IPS DF 6.9 (cell line): ENCODE measurements around the gene PPARD.

ENCODE experiments used
- DNase-seq: peaks from one replicate; pipeline ENCODE4 v3.0.0-alpha.2; 2013; ENCODE audit warnings: low read depth, low spot score
- H3K27ac ChIP-seq: one replicate; pipeline ENCODE4 v1.5.1; 2013; ENCODE audit warnings: low read length, control low read depth
- H3K27me3 ChIP-seq: 2 replicates; pipeline ENCODE4 v1.6.1; 2013; ENCODE audit warnings: mild to moderate bottlenecking, low read length; ENCODE audit not compliant: control insufficient read depth, insufficient read depth
- H3K36me3 ChIP-seq: 2 replicates; pipeline ENCODE4 v1.6.1; 2013; ENCODE audit warnings: low read length; ENCODE audit not compliant: control insufficient read depth, insufficient read depth
- H3K4me1 ChIP-seq: 2 replicates; pipeline ENCODE4 v1.6.1; 2013; ENCODE audit warnings: low read length; ENCODE audit not compliant: control insufficient read depth, insufficient read depth
- H3K4me3 ChIP-seq: 2 replicates; pipeline ENCODE4 v1.5.1; 2013; ENCODE audit warnings: mild to moderate bottlenecking, low read length
- H3K9me3 ChIP-seq: 2 replicates; pipeline ENCODE4 v1.6.1; 2013; ENCODE audit warnings: low read length, inconsistent platforms; ENCODE audit not compliant: control insufficient read depth, insufficient read depth
- WGBS: extraction: QIAGEN DNeasy Blood & Tissue Kit; methylation state at CpG from one replicate; pipeline ENCODE4 v1.1.7; 2013; ENCODE audit warnings: mixed read lengths, missing lambda C conversion rate; ENCODE audit not compliant: insufficient read length, insufficient coverage; 5-methylcytosine and 5-hydroxymethylcytosine counted together

The PPARD gene

DNA sequence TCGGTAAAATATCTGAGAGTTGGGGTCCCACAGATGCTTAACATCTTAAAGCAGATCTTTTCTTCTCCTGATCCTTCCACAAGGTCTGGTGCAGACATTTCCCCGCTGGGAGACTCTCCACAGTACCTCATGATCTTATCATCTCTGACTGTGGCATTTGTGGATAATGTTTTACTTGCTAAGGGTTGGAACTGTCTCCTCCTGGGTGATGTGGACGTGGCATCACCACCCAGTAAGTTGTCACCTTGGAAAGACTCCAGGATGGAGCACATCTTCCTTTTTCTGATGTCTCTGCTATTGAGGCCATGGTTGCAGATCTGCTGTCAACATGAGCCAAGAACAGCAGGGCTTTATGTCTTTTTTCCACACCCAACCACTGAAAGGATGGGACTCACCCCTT lies 67.8 kb downstream of the PPARD start:
- Histone ChIP-seq H3K9me3 (no peaks in the 10 kb centered on the region), H3K4me1 (peaks cover 1% of the 10 kb centered on the region; the same call in 1 of the 2 replicates), H3K27me3 (no peaks in the 10 kb centered on the region), H3K4me3 (no peak overlapping the region), H3K36me3 (peaks cover 5% of the 10 kb centered on the region; the same call in 1 of the 2 replicates), H3K27ac (no peak overlapping the region)
- DNase-seq = no peak
- no CpG with 5 or more reads among the region's 3 CpGs for WGBS

DNA sequence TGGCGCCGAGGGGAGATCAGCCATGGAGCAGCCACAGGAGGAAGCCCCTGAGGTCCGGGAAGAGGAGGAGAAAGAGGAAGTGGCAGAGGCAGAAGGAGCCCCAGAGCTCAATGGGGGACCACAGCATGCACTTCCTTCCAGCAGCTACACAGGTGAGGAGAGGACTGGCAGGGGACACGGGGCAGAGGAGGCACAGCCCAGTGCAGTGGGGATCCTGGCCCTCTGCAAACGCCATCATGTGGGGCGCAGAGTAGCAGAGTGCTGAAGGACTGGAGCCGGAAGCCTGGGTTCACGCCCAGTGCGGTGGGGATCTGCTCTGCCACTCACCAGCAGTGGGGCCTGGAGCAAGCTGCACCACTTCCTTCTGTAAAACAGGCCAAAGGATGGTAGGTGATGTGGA lies 68.7 kb downstream of the PPARD start:
- Histone ChIP-seq H3K27ac (no peak overlapping the region), H3K4me3 (no peak overlapping the region), H3K4me1 (peaks cover 1% of the 10 kb centered on the region; the same call in 1 of the 2 replicates), H3K27me3 (no peaks in the 10 kb centered on the region), H3K36me3 (peaks cover 5% of the 10 kb centered on the region; the same call in 1 of the 2 replicates), H3K9me3 (no peaks in the 10 kb centered on the region)
- no CpG with 5 or more reads among the region's 9 CpGs for WGBS
- no peak for DNase-seq

DNA sequence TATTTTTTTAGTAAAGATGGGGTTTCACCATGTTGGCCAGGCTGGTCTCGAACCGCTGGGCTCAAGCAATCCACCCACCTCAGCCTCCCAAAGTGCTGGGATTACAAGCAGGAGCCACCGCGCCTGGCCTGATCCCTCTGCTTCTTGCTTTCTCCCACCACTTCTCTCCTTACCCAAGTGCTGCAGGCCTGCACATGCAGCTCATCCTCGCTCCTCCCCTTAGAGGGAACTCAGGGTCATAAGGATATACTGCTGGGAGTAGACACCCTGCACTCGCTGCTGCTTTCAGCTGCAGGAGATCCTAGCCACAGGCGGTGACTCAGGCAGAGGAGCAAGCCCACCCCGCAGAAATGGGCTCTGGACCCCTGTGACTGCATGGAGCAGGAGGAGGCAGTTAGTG lies 69.7 kb downstream of the PPARD start:
- DNase-seq = no peak
- H3K4me1 ChIP-seq = peaks cover 1% of the 10 kb centered on the region; the same call in 1 of the 2 replicates
- no CpG with 5 or more reads among the region's 8 CpGs for WGBS
- H3K36me3 ChIP-seq = peaks cover 5% of the 10 kb centered on the region; the same call in 1 of the 2 replicates
- H3K4me3 ChIP-seq = no peak overlapping the region
- H3K27me3 ChIP-seq = no peaks in the 10 kb centered on the region
- no peak overlapping the region for H3K27ac ChIP-seq
- no peaks in the 10 kb centered on the region for H3K9me3 ChIP-seq

DNA sequence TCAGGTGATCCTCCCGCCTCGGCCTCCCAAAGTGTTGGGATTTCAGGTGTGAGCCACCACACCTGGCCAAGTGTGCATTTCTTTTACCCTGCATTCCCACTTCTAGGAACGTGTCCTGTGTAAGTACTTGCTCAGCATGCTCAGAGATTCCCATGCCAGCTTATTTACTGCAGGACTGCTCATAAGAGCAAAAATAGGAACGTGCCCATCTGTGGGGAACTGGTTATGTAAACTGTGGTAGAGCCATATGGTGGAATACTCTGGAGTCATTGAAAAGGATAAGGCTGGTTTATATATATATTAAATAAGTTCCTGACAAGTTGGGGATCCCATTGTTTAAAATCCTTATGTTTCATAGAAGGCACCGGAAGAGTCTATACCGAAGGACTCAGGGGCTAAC lies 71.6 kb downstream of the PPARD start:
- H3K4me3 ChIP-seq = no peak overlapping the region
- peaks cover 2% of the 10 kb centered on the region for H3K4me1 ChIP-seq
- H3K27ac ChIP-seq = no peak overlapping the region
- DNase-seq = no peak
- H3K36me3 ChIP-seq = peaks cover 5% of the 10 kb centered on the region; the same call in 1 of the 2 replicates
- H3K27me3 ChIP-seq = no peaks in the 10 kb centered on the region
- H3K9me3 ChIP-seq = no peaks in the 10 kb centered on the region
- WGBS = no CpG with 5 or more reads among the region's 6 CpGs

DNA sequence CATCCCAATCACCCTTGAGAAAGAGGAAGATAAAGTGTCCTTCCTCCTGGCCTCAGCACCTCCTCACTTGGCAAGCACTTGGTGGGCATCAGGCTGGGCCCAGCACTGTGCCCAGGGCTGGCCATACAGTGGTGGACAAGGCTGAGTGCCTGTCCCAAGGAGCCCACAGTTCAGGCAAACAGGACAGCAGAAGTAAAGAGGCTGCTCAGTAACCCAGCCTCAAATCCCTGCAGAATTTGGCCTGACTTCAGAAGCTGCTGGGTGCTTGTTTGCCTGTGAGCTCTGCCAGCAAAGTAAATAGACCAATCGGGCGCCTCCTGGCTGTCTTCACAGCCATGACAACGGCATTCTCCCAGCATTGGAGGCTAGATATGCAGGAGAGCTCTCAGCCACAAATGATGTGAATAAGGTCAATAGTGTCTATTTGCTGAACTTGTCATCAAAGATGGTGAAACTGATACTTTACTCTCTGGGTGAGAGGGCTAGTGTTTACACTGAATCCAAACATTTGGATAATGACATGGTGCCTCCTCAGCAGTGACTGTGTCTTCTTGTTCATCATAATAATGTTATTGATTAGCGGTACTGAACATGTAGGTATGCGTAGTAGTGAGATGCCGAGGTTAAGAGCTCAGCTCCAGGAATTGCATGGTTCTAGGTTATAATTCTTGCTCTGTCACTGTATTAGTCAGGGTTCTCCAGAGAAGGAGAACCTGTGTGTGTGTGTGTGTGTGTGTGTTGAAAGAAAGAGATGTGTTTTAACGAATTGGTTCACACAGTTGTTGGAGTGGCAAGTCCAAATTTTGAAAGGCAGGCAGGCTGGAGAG lies 72.9 kb downstream of the PPARD start:
- no peak overlapping the region for H3K27ac ChIP-seq

DNA sequence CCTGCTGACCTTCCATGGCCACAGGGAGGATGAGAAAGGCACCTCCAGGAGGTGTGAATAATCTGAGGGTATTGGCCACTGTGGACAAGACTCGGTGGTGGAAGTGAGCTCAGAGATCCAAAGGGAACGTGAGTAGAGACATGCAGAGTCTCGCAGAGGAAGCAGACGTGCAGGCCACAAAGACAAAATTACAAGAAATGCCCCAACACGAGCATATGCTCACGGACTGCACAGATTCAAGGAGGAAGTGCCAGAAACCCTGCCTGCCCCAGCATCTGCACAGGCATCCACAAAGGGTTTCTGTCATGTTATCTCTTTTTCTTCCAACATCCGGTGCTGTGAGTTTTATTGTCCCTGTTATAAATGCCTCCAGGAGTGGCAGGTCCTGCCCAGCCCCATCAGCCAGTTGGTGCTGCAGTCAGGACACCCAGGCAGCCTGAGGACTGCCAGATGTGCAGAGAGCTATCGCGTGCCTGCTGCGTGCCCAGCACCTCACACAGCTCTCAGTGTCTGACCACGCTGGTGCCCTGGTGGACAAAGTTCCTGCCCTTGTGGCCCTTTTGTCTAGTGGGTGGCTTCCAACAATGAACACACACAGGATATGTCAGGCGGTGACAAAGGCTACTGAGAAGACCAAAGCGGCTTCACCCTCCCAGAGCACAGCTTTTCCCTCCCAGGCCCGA lies 75.8 kb downstream of the PPARD start:
- no CpG with 5 or more reads among the region's 14 CpGs for WGBS
- DNase-seq = no peak
- no peaks in the 10 kb centered on the region for H3K27me3 ChIP-seq
- no peaks in the 10 kb centered on the region for H3K9me3 ChIP-seq
- H3K36me3 ChIP-seq = peaks cover 6% of the 10 kb centered on the region
- peaks cover 5% of the 10 kb centered on the region for H3K4me1 ChIP-seq
- H3K4me3 ChIP-seq = no peak overlapping the region
- no peak overlapping the region for H3K27ac ChIP-seq

More for the DNA sequence above, 72.9 kb downstream of the PPARD start:
- no peak overlapping the region for H3K4me3 ChIP-seq
- WGBS = no CpG with 5 or more reads among the region's 7 CpGs
- no peaks in the 10 kb centered on the region for H3K27me3 ChIP-seq
- no peak for DNase-seq
- H3K9me3 ChIP-seq = no peaks in the 10 kb centered on the region
- H3K36me3 ChIP-seq = peaks cover 7% of the 10 kb centered on the region
- peaks cover 4% of the 10 kb centered on the region for H3K4me1 ChIP-seq

DNA sequence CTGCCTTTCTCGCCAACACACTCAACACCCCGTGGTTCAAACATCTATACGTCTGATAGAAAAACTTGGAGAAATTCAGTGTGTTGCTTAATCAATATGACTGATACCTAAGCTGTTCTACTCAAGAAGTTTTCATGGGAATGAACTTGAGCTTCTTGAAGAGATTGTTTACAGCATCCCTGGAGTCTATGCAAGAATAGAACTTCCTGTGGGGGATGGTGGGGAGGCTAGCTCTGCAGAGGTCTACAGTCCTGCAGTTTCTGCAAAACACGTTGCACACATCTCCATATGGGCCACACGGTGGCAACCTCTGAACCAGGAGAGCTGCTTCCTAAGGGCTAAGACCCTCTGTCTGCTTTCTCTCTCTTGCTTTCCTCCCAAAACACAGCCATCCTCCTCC lies 77.1 kb downstream of the PPARD start:
- H3K27ac ChIP-seq = no peak overlapping the region
- H3K4me3 ChIP-seq = no peak overlapping the region
- peaks cover 5% of the 10 kb centered on the region for H3K4me1 ChIP-seq
- no peaks in the 10 kb centered on the region for H3K9me3 ChIP-seq
- H3K36me3 ChIP-seq = peaks cover 9% of the 10 kb centered on the region
- H3K27me3 ChIP-seq = no peaks in the 10 kb centered on the region
- no CpG with 5 or more reads among the region's 5 CpGs for WGBS
- DNase-seq = no peak

DNA sequence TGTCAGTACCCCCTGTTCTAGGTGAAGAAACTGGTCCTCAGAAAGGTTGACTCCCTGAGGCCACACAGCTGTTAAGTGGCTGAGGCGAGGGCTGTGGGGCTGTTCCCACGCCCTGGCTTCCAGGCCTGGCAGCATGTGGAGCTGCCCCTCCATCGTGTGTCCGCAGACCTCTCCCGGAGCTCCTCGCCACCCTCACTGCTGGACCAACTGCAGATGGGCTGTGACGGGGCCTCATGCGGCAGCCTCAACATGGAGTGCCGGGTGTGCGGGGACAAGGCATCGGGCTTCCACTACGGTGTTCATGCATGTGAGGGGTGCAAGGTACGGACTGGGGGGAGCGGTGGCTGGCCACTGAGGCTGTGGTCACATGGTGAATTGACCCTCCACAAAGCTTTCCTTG lies 77.6 kb downstream of the PPARD start:
- Histone ChIP-seq H3K4me3 (no peak overlapping the region), H3K4me1 (peaks cover 5% of the 10 kb centered on the region), H3K9me3 (no peaks in the 10 kb centered on the region), H3K27me3 (no peaks in the 10 kb centered on the region), H3K36me3 (peaks cover 12% of the 10 kb centered on the region), H3K27ac (no peak overlapping the region)
- DNase-seq = no peak
- no CpG with 5 or more reads among the region's 14 CpGs for WGBS

DNA sequence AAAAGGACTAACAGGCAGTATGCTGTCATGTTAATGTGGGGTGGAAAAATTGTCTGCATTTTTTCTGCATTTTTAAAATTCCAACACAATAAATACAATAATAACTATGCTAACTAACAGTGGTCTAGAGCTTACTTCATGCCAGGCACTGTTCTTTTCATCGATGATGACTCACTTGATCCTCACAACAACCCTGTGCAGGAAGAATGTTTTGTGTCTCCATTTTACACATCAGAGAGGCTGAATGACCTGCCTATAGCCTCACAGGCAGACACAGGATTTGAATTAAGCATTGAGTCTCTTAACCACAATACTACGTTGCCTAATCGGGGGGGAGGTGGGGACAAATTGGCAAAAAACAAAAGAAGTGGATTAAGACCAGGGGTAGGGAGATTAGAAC lies 82.9 kb downstream of the PPARD start:
- Histone ChIP-seq H3K27me3 (no peaks in the 10 kb centered on the region), H3K4me1 (peaks cover 8% of the 10 kb centered on the region; the same call in 1 of the 2 replicates), H3K4me3 (no peak overlapping the region), H3K36me3 (peaks cover 17% of the 10 kb centered on the region), H3K27ac (no peak overlapping the region), H3K9me3 (peaks cover 2% of the 10 kb centered on the region)
- DNase-seq = no peak
- WGBS = no CpG with 5 or more reads among the region's 3 CpGs

DNA sequence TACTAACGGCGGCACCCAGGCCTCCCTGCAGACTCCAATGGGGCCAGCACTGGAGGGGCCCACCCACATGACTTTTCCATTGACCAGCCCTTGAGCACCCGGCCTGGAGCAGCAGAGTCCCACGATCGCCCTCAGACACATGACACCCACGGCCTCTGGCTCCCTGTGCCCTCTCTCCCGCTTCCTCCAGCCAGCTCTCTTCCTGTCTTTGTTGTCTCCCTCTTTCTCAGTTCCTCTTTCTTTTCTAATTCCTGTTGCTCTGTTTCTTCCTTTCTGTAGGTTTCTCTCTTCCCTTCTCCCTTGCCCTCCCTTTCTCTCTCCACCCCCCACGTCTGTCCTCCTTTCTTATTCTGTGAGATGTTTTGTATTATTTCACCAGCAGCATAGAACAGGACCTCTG lies 83.7 kb downstream of the PPARD start:
- H3K4me3 ChIP-seq = no peak overlapping the region
- H3K27me3 ChIP-seq = no peaks in the 10 kb centered on the region
- no CpG with 5 or more reads among the region's 8 CpGs for WGBS
- H3K36me3 ChIP-seq = peaks cover 16% of the 10 kb centered on the region
- peaks cover 7% of the 10 kb centered on the region; the same call in 1 of the 2 replicates for H3K4me1 ChIP-seq
- H3K27ac ChIP-seq = no peak overlapping the region
- peaks cover 2% of the 10 kb centered on the region for H3K9me3 ChIP-seq
- no peak for DNase-seq
